Brain microvascular endothelial cell (primary cell): ENCODE measurements around the gene ABCG4.
"Not testable (repeated sequence)": the region's sequence is repeated elsewhere in the genome, so short reads cannot be mapped to it uniquely, and the experiment has no call there.

ENCODE experiments used
- DNase-seq: peaks from one replicate; pipeline ENCODE4 v3.0.0-alpha.2; 2020
- H3K27ac ChIP-seq: fragments of 250-450 bp; sonication (Bioruptor Pico); 2 replicates; pipeline ENCODE4 v1.5.1; 2020; ENCODE audit warnings: mild to moderate bottlenecking, moderate library complexity
- H3K27me3 ChIP-seq: fragments of 250-450 bp; sonication (Bioruptor Pico); replicated peaks from 2 replicates; pipeline ENCODE4 v1.5.1; 2020; ENCODE audit warnings: mild to moderate bottlenecking
- H3K36me3 ChIP-seq: fragments of 250-450 bp; sonication (Bioruptor Pico); replicated peaks from 2 replicates; pipeline ENCODE4 v1.5.1; 2020; ENCODE audit warnings: mild to moderate bottlenecking
- H3K4me3 ChIP-seq: 2 replicates; pipeline ENCODE4 v1.5.1; 2011; ENCODE audit warnings: low read depth, mild to moderate bottlenecking, control low read depth, low read length, moderate library complexity
- in situ Hi-C: cut with HindIII; loops from 2 replicates; pipeline ENCODE4 v1.10.0; 2017; ENCODE audit warnings: low sequenced_read_pairs, low pct_ligation_motif_present
- TF ChIP-seq, protein P1 (sequence below): IDR thresholded peaks from 2 replicates; pipeline ENCODE4 v1.5.1; 2011; ENCODE audit warnings: low read depth, mild to moderate bottlenecking, moderate library complexity, low read length, control low read depth, inconsistent platforms; ENCODE audit errors: missing control alignments

ABCG4 gene

GRCh38 chr11:119193001-119193400 lies 44.1 kb downstream of the ABCG4 start:
- Histone ChIP-seq H3K36me3 (no peaks in the 10 kb centered on the region), H3K27me3 (no peaks in the 10 kb centered on the region), H3K27ac (no peak overlapping the region), H3K4me3 (no peak overlapping the region)
- in situ Hi-C loops, result no loop called here
- TF ChIP-seq, protein P1, sequence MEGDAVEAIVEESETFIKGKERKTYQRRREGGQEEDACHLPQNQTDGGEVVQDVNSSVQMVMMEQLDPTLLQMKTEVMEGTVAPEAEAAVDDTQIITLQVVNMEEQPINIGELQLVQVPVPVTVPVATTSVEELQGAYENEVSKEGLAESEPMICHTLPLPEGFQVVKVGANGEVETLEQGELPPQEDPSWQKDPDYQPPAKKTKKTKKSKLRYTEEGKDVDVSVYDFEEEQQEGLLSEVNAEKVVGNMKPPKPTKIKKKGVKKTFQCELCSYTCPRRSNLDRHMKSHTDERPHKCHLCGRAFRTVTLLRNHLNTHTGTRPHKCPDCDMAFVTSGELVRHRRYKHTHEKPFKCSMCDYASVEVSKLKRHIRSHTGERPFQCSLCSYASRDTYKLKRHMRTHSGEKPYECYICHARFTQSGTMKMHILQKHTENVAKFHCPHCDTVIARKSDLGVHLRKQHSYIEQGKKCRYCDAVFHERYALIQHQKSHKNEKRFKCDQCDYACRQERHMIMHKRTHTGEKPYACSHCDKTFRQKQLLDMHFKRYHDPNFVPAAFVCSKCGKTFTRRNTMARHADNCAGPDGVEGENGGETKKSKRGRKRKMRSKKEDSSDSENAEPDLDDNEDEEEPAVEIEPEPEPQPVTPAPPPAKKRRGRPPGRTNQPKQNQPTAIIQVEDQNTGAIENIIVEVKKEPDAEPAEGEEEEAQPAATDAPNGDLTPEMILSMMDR, result no peak
- no peak for DNase-seq

- H3K27me3 ChIP-seq, result no peaks in the 10 kb centered on the region
- in situ Hi-C loops, result no loop called here
- H3K4me3 ChIP-seq, result no peak overlapping the region
- TF ChIP-seq, protein P1, result no peak
- DNase-seq, result no peak
- H3K36me3 ChIP-seq, result no peaks in the 10 kb centered on the region
- no peak overlapping the region for H3K27ac ChIP-seq
These were observed 44.8 kb downstream of the ABCG4 start for GRCh38 chr11:119193626-119194025.

GRCh38 chr11:119194811-119195440 lies 46.1 kb downstream of the ABCG4 start:
- H3K4me3 ChIP-seq, result no peak overlapping the region
- H3K36me3 ChIP-seq, result no peaks in the 10 kb centered on the region
- DNase-seq, result no peak
- H3K27me3 ChIP-seq, result no peaks in the 10 kb centered on the region
- no peak overlapping the region for H3K27ac ChIP-seq
- TF ChIP-seq, protein P1, result no peak
- in situ Hi-C loops, result no loop called here

DNA sequence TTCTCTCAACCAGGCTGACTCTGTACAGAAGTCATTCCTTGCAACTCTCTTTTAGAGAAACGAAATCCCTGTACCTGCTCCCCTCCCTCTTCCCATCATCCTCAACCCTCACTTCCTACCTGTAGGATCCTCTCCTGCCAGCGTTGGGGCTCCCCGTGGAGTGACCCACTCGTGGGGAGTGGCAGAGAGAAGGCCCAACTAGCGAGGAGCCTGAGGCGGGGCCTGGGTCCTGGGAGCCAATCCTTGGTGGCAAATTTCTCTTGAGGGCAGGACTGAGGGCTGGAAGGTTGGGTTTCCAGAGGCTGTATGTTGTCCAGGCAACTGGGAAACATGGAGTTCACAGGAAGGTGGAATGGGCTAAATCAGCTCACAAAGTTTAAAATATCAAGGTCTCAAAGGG lies 46.8 kb downstream of the ABCG4 start:
- TF ChIP-seq, protein P1, result no peak
- H3K36me3 ChIP-seq, result no peaks in the 10 kb centered on the region
- DNase-seq, result peak; percentile 69
- in situ Hi-C loops, result no loop called here
- no peak overlapping the region for H3K4me3 ChIP-seq
- no peak overlapping the region for H3K27ac ChIP-seq
- H3K27me3 ChIP-seq, result no peaks in the 10 kb centered on the region

- DNase-seq, result peak; percentile 72
- TF ChIP-seq, protein P1, result peak; percentile 82
- in situ Hi-C loops, result no loop called here
- Histone ChIP-seq H3K36me3 (no peaks in the 10 kb centered on the region), H3K4me3 (no peak overlapping the region), H3K27me3 (no peaks in the 10 kb centered on the region), H3K27ac (no peak overlapping the region)
These were observed 48.1 kb downstream of the ABCG4 start for GRCh38 chr11:119196833-119197483.

- no peaks in the 10 kb centered on the region for H3K27me3 ChIP-seq
- no peak overlapping the region for H3K4me3 ChIP-seq
- TF ChIP-seq, protein P1, result no peak
- in situ Hi-C loops, result no loop called here
- H3K36me3 ChIP-seq, result no peaks in the 10 kb centered on the region
- H3K27ac ChIP-seq, result no peak overlapping the region
- DNase-seq, result no peak
These were observed 50.1 kb downstream of the ABCG4 start for GRCh38 chr11:119198925-119199324.

DNA sequence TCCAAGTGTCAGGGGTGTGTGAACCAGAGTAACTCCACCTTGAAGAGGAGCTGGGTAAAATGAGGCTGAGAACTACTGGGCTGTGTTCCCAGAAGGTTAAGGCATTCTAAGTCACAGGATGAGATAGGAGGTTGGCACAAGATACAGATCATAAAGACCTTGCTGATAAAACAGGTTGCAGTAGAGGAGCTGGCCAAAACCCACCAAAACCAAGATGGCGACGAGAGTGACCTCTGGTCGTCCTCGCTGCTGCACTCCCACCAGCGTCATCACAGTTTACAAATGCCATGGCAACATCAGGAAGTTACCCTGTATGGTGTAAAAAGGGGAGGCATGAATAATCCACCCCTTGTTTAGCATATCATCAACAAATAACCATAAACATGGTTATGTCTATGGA lies 52.4 kb downstream of the ABCG4 start:
- DNase-seq, H3K4me3 ChIP-seq, H3K27me3 ChIP-seq, H3K36me3 ChIP-seq, H3K27ac ChIP-seq, in situ Hi-C loops: not testable (repeated sequence)
